SU-DHL-6 (cell line): ENCODE measurements around the gene SLC26A6.

Experiments
- EZH2phosphoT487 ChIP-seq: fragments of 200-600 bp; sonication (generic), shearing (Covaris generic); conservative IDR thresholded peaks from 2 replicates; pipeline ENCODE4 v1.6.1; 2018; ENCODE audit warnings: mild to moderate bottlenecking, antibody characterized with exemption, low read length, moderate library complexity, mixed read lengths
- TF ChIP-seq, protein P1 (sequence below): fragments of 200-600 bp; sonication (generic); IDR thresholded peaks from one replicate; pipeline ENCODE4 v1.5.1; 2017; ENCODE audit warnings: antibody characterized with exemption, mild to moderate bottlenecking, low read length, moderate library complexity; ENCODE audit not compliant: insufficient read depth, poor library complexity, severe bottlenecking

DNA sequence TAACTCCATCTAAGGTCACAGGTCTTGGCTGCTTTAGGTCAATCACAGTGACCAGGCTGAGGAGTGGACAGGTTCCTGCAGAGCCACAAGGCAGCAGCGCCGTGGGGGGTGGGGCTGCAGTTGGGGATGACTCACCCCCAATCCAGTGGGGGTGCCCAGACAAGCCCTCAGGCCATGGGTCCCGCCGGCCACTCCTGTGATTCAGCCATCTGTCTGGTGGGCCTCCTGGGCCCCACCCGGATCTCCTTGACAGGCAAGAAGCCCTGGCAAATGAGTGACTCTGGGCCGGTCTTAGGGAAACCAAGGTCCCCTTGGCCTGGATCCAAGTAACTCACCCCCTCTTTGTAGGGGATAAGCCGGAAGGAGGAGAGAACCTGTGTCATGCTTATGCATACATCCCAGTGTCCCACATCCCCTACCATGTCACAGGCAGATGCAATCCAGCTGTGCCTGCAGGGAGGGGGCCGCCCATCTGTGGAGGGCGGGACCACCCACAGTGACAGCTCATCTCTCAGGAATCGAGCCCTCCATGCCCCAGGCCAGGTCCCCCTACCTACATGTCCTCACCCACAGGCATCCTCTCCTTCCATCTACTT, 39.6 kb downstream of the SLC26A6 start:
- TF ChIP-seq, protein P1, sequence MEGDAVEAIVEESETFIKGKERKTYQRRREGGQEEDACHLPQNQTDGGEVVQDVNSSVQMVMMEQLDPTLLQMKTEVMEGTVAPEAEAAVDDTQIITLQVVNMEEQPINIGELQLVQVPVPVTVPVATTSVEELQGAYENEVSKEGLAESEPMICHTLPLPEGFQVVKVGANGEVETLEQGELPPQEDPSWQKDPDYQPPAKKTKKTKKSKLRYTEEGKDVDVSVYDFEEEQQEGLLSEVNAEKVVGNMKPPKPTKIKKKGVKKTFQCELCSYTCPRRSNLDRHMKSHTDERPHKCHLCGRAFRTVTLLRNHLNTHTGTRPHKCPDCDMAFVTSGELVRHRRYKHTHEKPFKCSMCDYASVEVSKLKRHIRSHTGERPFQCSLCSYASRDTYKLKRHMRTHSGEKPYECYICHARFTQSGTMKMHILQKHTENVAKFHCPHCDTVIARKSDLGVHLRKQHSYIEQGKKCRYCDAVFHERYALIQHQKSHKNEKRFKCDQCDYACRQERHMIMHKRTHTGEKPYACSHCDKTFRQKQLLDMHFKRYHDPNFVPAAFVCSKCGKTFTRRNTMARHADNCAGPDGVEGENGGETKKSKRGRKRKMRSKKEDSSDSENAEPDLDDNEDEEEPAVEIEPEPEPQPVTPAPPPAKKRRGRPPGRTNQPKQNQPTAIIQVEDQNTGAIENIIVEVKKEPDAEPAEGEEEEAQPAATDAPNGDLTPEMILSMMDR, result no peak
- TF ChIP-seq EZH2phosphoT487, result no peak
